SH-SY5Y (cell line): ENCODE results near the gene GPC3.

ENCODE experiments used
- GATA2 ChIP-seq: IDR thresholded peaks from 2 replicates; pipeline ENCODE4 v1.6.1; 2011; ENCODE audit warnings: mild to moderate bottlenecking, low read depth, low read length
- GATA3 ChIP-seq: IDR thresholded peaks from 2 replicates; pipeline ENCODE4 v1.6.1; 2011; ENCODE audit warnings: low read depth, mild to moderate bottlenecking, low read length, moderate library complexity

DNA sequence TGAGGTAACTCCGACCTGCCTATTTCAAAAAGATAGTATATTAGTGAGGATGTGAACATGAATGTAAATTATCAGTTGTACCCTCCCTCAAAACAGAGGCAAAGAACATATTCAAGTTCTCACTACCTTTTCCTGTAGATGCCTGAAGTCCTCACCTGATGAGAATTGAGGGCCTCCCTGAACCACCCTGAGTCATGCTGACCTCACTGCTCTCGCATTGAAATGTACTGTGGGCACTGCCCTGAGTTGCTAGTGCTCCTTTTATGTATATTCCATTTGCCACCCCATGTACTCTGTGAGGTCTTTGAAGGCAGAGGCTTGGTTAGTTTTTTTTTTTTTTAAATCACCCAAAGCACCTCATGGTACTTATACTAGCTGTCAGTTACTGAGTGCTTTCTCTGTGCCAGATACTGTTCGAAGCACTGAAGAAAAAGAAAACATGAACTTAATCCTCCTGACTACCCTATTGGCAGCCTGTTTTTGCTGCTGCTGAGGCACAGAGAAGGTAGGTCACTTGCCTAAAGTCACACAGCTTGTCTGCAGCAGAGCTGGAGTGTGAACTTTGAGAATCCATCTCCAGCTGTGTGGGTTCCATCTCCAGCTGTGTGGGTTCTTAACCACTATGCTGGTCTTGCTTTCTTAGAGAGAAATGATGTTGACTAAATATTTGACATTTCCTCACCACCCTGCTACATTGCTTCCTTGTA, 317.0 kb downstream of the GPC3 start:
- TF ChIP-seq GATA3 (no peak), GATA2 (no peak)
